GM18502 (cell line): ENCODE data around the gene KAZN.

ENCODE experiments used
- ATAC-seq: cut with Tn5 transposase; IDR thresholded peaks from one replicate; pipeline ENCODE4 v1.9.1; 2021; ENCODE audit warnings: mild to moderate bottlenecking; ENCODE audit not compliant: unreplicated experiment, poor library complexity

KAZN gene

DNA sequence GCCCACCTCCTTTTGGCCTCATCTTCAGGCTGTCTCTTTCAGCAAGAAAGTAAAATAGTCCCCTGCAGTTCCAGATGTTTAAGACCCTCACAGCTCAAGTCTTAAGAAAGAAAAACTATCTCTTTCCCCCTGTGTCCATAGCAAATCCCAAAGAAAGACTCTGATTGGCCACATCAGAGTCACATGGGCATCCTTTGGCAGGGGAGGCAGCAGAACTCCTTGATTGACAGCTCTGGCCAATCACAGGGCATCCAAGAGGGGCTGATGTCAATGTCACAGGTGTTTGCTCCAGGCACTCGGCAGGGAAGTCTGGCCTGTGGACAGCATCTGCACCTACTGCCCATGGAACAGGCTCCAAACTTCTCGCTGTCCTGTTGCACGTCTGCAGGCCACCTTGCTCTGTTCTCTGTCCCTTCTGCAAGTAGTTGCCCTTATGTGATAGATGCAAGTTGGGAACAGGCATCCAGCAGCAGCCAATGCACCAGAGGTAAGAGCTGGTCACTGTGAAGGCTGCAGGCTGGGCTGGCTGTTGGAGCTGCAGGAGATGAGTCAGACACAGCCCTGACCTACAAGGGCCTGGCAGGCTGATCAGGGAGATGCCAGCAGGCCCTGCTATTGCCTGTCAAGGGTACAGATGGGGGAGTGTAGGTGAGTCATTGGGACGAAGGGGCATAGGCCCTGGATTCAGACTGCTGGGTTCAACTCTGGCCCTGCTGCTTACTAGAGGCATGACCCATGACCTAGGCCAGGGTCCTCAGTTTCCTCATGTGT lies 458.2 kb downstream of the KAZN start:
- ATAC-seq = no peak

- ATAC-seq = no peak
These were observed 459.3 kb downstream of the KAZN start for GRCh38 chr1:15057834-15058233.

GRCh38 chr1:15058261-15058660 lies 459.8 kb downstream of the KAZN start:
- no peak for ATAC-seq

- no peak for ATAC-seq
These were observed 461.6 kb downstream of the KAZN start for GRCh38 chr1:15060104-15060503.

DNA sequence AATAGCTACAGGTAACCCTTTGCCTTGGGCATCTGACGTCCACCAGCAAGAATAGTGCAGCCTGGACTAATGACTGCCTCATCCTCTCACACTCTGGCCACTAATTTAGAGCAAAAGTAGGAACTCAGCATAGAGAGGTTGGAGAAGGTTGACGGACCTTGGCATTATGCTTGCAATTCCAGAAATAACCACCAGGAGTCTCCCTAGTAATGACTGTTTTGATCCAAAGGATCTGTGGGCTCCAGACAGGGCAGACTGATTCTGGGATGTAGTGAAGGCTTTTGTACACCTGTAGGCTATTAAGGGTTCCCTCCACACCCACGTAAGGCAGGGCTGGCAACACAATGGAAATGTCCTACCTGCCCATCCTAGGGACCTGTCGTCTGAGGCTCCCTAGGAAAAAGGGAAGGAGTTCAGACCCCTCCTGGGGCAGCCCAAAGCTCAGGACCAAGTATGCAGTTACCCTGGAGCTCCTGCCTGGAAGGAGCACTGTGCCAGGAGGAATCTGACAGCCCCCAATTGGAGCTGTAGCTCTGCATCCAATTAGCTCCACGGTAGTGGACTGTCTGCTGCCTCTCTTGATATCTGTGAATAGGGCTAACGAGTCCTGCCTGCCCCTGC lies 464.1 kb downstream of the KAZN start:
- ATAC-seq = no peak

DNA sequence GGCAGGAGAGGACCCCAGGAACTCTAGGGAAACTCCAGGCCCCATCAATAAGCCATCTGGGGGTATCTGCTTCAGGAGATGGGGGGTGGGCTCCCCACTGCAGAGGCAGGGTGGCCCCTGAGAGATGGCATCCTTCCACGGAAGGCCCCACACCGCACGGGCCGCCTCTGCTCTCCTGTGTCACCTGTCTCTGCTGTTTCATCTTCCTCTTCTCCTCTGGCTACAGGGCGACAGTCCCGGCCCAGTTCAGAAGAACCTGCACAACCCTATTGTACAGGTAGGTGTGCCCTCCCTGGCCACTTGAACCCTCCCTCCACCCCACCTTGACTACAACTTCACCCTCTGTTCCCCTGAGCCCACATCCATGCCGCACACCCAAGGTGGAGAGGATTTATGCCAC lies 464.9 kb downstream of the KAZN start:
- ATAC-seq = no peak

- no peak for ATAC-seq
These were observed 465.3 kb downstream of the KAZN start for GRCh38 chr1:15063783-15064182.

DNA sequence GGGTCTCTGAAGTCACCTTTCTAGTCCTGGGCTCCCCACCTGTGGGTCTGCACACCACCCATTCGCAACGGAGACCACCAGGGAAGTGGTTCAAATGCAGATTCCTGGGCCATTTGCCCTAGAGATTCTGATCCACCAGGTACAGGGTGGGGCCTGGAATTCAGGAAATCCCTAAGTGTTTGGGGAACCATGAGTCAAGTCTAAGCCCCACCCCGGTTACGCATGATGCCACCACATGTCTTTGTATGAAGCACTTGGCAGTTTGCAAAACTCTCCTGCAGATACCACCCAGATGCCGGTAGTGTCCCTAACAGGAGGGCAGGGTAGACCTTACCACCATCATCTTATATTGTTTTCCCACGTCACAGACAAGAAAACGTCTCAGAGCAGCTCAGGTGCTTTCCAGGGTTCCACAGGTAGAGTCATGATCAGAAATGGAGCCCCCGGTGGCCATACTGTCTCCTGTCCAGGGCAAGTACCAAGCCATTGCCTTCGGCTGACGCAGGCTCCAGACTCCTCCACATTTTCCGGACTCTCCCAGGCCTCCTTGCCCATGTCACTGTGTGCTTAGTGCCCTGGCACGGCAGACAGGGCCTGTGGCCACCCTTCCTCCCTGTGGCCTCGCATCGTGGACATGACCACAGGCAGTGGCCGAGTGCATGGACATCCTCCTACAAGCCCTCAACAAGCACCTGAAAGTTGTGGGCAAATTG lies 465.9 kb downstream of the KAZN start:
- ATAC-seq = no peak

DNA sequence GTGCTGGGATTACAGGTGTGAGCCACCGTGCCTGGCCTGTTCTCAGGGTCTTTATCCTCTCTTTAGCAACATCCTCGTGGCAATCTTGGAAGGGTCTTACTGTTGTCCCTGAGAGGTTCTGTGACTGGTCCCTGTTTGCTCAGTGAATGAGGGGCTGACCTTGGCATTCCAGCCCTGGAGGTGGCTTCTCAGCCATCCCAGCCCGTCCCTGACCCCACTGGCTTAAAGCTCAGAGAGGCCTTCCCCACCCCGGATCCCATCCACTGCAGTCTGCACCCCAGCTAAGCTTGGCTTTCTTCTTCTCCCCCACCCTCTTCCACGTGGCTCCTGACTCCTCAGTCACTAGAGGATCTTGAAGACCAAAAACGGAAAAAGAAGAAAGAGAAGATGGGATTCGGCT lies 466.8 kb downstream of the KAZN start:
- no peak for ATAC-seq

- no peak for ATAC-seq
These were observed 467.3 kb downstream of the KAZN start for GRCh38 chr1:15065736-15066135.

DNA sequence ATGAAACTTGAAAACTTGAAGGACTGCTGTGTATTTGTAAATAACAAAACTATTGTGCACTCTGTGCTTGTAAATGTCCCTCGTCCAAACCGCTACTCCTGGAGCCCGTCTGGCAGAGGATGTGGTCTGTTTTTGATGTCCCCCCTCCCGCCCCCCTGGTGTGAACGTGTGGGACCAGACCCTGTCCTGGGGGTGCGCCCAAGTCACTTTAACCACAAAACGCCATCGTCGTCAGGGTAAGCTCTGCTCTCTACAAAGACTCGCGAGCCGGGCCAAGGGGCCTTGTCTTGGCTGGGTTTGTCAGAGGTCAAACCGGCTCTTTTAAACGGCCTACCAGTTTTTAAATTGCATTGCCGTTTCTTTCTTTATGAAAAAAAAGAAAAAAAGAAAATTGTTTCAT lies 467.7 kb downstream of the KAZN start:
- no peak for ATAC-seq

DNA sequence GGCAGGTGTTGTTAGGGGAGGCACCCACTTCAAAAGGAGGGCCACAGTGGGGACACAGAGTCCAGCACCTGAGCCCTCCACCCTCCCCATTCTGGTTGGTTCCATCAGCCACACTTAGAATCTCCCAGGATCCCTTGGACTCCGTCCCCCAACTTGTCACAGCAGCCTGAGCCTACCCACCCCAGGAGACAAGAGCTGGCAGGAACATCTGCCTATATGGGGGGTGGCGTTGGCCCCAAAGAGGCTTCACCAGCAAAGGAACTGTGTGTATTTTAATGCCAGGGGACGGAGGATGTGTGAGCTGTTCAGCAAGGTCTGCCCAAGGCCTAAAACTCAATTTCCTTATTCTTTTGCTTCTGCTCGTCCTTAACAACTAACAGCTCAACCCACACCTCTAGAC lies 468.7 kb downstream of the KAZN start:
- ATAC-seq = no peak

GRCh38 chr1:15068152-15068551 lies 469.7 kb downstream of the KAZN start:
- no peak for ATAC-seq

- ATAC-seq = no peak
These were observed 470.5 kb downstream of the KAZN start for GRCh38 chr1:15068997-15069396.

GRCh38 chr1:15070145-15070748 lies 471.8 kb downstream of the KAZN start:
- no peak for ATAC-seq

GRCh38 chr1:15071936-15072335 lies 473.5 kb downstream of the KAZN start:
- no peak for ATAC-seq

DNA sequence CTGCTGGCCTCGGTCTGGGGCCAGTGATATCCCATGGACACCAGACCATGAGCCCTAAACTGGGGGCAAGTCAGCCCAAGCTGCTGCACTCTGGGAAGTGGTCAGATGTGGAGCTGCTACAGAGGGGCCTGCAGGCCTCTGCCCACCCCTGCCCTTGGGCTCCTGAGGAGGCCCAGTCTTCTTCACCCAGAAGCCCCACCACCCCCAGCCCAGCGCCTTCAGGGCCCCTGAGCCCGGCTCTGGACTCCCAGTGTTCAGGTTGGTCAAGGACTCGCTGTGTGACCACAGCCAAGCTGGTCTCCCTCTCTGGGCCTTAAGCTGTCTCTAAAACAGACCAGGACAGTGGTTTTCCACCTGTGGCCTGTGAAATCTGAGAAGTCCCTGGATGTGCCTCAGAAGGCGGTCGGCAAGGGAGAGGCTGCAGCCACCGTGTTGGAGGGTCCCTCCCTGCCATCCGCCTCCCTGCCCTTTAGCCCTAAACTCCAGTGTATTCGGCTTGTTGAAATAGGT lies 475.4 kb downstream of the KAZN start:
- ATAC-seq = no peak

DNA sequence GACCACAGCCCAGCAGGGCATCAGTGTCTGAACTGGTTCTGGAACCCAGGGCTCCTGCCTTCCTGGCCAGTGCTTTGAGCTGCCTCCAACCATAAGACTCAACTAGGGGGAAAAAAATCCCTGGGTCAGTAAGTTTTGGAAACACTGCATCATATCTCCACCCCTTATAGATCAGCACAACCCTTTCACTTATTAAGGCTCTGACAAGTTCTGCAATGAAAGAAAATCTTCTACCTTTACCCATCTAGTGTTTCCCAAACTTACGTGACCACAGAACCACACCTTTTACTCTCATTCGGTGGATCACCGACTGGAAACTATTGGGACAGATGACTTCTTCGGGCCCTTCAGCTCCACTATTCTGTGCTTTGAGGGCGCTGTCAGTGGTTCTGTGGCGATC lies 476.7 kb downstream of the KAZN start:
- no peak for ATAC-seq

DNA sequence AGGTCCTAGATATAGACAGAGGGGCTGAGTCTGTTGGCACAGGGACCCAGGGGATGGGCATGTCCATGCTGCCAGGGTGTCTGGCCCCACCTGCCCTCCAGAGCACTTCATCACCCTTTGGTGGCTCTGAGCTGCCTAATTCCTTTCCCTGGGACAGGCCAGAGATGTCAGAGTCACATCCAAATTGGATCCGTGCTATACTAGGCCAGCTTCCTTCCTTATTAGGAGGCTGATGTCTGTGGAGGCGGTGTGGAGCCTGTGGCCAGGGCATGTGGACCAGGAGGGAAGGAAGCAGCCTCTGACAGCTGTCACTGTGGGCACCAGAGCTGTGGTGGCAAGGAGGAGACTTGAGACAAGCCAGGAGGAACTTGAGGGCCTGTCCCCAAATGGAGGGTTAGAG lies 477.3 kb downstream of the KAZN start:
- no peak for ATAC-seq

DNA sequence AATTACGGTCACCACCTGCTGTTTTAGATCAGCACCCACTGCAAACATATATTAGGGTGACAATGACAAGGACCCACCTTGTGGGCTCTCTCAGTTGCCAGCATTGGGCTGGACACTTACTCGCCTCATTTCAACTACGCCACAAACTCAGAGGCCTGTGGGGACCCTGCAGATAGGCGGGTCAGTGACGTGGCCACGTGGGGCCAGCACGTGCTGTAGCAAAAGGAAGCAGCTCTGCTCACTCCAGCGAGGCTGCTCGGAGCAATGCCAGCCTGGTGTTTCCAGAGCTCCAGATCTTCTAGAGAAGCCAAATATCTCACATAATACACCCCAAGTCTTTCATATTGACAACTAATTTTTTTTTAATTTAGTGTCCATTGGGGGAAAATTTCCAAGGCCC lies 478.3 kb downstream of the KAZN start:
- ATAC-seq = no peak

DNA sequence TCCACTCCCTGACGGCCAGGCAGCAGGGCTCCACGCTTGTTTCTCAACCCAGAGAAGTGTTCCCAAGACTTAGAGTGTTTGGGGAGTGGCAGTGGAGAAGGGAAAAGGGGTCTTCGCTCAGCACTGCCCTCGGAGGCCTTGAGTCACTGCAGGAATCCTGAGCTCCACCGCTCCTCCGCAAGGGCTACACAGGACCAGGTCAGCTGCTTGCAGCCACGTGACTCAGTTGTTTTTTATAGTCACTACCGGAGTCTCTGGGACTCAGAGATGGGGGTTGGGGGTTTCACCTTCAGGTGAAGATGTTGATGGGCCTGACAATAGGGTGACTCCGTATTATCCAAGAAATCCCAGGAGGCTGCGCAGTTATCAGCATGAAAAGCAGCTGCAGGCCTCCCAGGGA lies 478.9 kb downstream of the KAZN start:
- no peak for ATAC-seq
